DMS79 treated with DMSO at 0.1 percent for 48 hours (cell line): ENCODE measurements around the gene TRIM40.
A peak's percentile ranks its signal among the peaks of the same experiment; 100 is the strongest.
"Not testable (repeated sequence)": the region's sequence is repeated elsewhere in the genome, so short reads cannot be mapped to it uniquely, and the experiment has no call there.

ENCODE experiments used
- DNase-seq: peaks from one replicate; lab custom pipeline; 2025; lab: John Stamatoyannopoulos, UW

Gene TRIM40

DNA sequence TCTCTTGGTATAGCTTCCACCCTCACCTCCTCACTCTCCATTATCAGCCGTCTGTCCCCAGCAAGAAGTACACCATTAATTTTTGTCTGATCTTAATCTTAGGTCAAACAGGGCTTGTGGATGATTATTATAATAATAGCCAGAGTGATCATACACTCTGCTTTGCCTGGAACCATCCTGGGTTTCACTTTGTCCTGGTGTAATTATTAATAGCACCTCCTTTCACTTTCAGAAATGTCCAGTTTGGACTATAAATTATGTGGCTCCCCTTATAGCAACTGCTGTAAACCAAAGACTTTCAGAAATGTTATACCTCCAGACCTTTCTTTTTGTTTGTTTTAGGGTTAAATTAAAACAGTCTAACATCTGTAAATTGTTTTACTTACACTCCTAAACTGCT is 22.1 kb upstream of the TRIM40 start:
- no peak for DNase-seq

GRCh38 chr6:30116724-30117123 is 19.2 kb upstream of the TRIM40 start:
- no peak for DNase-seq

GRCh38 chr6:30118691-30119090 is 17.2 kb upstream of the TRIM40 start:
- not testable (repeated sequence) for DNase-seq

- DNase-seq = no peak
These were observed 14.2 kb upstream of the TRIM40 start for GRCh38 chr6:30121446-30122366.

DNA sequence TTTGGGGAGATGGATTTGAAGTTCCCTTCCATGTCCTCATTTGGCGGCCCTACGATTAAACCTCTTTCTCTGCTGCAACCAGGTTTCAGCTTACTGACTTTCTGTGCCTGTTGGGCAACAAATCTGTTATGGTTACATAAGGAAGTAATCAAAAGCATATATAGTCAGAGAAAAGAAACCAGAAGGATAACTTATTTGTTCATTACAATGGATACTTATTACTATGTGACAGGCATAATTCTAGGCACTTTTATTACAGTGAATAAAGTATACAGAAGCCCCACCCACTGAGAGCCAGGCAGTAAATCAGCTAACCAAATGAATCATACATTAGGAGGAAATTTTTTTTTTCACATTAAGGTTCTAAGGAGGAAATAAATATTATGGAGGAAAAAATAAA is 13.4 kb upstream of the TRIM40 start:
- DNase-seq = no peak

DNA sequence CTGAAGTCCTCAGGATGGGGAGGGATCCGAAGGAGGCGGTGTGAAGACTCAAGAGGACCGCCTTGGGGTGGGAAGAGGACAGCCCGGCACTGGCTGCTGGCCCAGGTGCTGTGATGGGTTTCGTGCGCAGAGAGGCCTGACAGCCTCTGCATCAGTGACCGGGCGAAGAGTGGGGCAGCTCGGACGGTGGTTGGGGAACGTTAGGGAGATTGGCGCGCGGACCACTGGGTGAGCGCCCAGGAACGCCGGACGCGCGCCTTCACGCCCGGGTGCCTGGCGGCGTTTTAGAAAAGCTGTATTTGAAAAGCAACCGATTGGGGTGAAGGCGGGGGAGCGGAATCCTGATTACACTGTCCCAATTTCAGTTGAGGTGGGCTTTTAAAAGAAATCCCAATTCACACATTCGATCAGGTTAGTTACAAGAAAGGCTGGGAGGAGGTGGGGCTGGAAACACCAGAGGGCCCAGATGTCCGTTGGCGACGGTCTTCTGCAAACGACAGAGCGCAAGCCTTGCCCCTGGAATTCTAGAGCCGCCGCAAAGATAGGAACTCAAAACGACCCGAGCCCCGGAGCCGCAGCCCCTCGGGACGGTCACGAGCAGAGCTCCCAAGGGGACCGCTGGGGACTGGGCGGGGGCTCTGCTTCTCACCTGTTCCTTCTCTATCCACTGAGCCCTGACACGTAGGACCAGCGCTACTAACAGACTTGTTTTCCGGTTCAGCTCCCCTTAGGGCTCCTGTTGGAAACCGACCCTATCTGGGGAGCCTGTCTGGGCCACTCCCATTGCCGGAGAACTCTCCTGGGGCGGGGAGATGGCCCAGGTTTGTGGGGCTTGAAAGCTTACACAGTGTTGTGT is 8.5 kb upstream of the TRIM40 start:
- DNase-seq = no peak

GRCh38 chr6:30129265-30130178 is 6.4 kb upstream of the TRIM40 start:
- DNase-seq = no peak

DNA sequence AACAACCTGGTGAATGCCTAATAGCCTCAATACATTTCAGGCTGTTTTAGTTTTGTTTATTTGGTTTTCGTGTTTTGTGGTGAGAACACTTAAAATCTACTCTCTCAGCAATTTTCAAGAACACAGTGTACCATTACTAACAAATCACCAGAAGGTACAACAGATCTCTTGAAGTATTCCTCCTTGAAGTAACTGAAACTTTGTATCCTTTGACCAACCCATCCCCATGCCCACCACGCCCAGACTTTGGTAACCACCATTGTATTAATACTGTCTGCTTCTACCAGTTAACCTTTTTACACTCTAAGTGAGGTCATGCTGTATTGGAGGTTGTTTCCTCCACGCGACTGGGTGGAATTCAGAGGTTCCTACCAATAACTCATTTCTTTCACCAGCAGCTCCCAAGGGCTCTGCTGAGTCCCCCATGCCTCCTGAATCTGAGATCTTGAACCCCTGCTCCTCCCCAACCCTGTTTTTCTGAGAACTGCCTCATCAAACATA is 5.7 kb upstream of the TRIM40 start:
- DNase-seq = no peak

DNA sequence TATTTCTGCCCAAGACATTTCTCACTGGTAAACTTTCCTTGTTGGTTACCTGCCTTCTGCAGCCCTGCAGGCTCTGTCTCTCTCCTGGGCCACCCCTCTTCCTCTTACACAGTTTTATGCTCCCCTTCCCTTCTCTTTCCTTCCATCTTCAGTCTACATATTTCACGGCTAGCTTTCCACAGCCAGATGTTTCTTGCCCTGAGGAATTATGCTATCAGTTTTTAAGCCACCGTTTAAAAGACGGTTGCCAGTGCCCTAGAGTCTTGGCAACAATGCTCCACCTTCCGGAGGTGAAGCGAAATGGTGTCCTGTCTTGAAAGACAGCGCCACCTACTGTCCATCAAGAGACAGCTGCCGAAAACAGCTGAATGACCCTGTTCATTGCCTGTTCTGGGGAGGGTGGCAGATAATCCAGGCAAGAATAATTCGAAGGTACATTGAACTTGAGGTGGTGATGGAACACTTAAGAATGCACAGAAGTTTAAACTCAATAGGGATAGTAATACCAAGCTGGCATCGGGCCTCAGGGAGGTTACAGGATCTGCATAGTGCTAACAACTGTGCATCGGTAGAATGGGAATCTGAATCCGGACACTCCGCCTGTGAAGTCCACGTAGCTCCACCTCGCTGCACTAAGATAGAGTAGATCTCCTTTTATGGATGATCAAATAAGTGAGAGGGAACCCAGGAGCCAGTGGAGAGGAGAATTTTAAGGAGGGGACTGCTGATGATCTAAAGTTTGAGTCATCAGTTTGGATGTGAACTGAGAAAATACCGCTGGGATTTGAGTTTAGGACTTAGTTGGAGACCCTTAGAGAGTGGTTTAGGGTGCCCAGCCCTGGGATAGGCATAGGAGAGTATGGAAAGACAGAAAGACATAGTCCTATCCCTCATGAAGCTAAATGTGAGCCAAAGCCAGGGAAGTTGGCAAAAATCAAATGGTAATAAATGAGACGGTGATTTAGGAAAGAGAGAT is 4.8 kb upstream of the TRIM40 start:
- DNase-seq = peak; percentile 68

DNA sequence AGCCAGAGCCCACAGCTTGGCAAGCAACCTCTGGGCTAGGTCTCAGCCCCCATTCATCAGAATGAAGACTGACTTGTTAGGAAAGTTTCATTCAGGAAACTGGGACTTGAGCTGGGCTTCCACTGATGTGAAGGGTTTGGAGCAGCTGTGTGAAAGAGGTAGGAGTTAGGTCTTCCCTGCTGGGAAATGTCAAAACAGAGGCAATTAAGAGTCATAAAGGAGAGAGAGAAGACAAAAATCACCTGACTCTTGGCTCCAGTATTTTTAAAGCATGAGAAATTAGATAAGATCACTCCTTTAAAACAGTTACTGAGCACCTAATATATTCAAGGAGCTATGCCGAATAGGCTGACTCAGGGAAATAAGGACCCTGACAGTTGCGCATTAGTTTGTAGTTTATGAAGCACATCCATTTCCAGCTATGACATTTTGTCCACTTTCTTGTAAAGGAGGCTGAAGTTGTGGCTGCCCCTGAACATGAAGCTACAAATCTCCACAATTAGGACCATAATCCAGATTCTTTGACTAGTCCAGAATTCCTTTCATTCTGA is 3.9 kb upstream of the TRIM40 start:
- DNase-seq = no peak

DNA sequence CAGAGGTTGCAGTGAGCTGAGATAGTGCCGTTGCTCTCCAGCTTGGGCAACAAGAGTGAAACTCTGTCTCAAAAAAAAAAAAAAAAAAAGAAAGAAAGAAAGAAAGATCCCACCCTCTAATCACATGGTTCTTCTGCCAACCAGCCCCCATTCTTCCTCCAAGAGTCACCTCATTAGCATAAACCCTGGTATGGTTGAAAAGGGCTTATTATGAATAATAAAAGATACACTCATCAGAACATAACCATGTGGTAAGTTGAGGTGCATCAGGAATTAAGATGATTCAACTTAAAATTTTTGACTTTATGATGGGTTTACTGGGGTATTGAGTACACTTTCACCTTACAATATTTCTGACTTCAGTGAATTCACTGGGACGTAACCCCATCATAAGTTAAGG is 793 bp upstream of the TRIM40 start:
- DNase-seq = no peak

DNA sequence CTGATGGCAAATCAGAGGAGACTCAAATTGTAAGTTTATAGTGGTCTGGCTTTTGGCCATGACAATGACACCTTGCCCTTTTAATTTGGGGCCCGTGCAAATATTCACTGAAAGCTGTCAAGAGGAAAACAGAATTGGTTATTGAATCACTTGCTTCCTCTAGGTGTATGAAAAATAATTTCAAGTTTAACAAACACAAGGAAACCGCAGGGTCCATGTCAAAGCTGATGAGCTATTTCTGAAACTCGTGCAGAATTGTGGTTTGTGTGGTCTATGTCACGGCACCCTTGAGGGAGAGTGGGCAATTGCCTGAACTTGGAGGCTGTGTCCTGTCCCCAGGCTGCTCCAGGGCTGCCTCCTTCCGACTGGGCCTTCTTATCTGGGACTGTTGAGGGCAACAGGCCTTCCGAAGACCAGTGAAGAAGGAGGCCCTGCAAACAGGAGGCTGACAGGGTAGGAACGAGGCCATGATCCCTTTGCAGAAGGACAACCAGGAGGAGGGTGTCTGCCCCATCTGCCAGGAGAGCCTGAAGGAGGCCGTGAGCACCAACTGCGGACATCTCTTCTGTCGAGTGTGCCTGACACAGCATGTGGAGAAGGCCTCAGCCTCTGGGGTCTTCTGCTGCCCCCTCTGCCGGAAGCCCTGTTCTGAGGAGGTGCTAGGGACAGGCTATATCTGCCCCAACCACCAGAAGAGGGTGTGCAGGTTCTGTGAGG is 788 bp downstream of the TRIM40 start:
- DNase-seq = no peak

DNA sequence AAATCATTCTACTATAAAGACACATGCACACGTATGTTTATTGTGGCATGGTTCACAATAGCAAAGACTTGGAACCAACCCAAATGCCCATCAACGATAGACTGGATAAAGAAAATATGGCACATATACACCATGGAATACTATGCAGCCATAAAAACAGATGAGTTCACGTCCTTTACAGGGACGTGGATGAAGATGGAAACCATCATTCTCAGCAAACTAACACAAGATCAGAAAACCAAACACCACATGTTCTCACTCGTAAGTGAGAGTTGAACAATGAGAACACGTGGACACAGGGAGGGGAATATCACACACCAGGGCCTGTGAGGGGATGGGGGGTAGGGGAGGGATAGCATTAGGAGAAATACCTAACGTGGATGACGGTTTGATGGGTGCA is 4.3 kb downstream of the TRIM40 start:
- DNase-seq = not testable (repeated sequence)

DNA sequence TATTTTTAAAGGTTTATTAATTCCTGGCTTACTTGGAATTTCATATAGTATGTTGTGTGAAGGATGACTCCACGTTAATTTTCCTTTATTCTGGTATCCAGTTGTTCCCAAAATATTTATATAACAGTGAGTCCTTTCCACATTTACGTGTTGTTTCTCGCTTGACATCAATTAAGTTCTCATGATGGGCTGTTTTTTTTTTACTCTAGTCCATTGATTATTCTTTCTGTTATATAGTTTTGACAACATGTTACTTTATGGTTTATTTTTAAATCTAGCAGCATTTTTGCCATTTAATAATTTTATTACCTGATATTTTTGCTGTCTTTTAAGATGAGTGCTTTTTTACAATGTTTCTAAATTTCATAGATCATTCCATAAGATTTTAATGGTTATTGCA is 6.7 kb downstream of the TRIM40 start:
- no peak for DNase-seq

DNA sequence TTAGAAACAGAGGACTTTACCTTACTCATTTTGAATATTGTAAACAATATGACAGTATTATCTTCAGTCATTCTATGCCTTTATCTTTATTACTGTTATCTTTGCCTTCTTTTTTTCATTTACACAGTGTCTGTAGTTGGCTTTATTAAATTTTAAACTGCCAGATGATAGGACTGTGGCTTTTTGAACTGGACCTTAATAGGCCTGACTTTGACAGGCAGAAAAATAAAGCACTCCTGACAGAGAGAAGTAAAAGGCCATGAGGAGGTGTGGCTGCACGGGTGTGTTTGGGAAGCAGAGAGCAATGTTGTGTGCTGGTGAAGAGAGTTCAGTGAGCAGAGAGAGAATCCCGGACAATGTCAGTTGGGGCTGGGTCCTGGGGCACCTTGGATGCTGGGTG is 7.8 kb downstream of the TRIM40 start:
- no peak for DNase-seq

- no peak for DNase-seq
These were observed 8.9 kb downstream of the TRIM40 start for GRCh38 chr6:30144811-30145210.

GRCh38 chr6:30145818-30146217 is 9.9 kb downstream of the TRIM40 start:
- no peak for DNase-seq

GRCh38 chr6:30147096-30147495 is 11.2 kb downstream of the TRIM40 start:
- no peak for DNase-seq

DNA sequence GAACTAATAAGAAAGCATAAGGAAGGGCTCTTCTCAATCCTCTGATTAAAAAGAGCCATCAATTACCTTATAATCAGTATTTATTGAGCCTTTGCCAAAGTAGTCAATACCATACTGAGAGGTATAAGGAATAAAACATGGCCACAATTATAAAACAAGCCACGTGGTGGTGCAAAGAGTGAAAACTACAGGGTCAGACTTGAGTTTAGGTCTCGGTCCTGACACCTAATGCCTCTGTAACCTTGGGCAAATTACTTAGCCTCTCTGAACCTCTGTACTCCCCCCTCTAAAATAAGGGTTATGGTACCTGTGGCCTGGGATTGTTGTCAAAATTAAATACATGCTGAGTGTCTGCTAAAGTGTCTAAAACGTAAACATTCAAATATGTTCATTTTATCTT is 13.3 kb downstream of the TRIM40 start:
- no peak for DNase-seq
